HG03342 (cell line): ENCODE results near the gene PTPN2.

Source experiments
- ATAC-seq: cut with Tn5 transposase; IDR thresholded peaks from one replicate; pipeline ENCODE4 v1.9.1; 2021; ENCODE audit warnings: mild to moderate bottlenecking, moderate library complexity; ENCODE audit not compliant: unreplicated experiment

Gene PTPN2

GRCh38 chr18:12860530-12860929, 23.5 kb downstream of the PTPN2 start:
- no peak for ATAC-seq

- ATAC-seq, result no peak
Observed at GRCh38 chr18:12858991-12859390, 25.0 kb downstream of the PTPN2 start.

- ATAC-seq, result no peak
Observed at GRCh38 chr18:12857991-12858544, 26.0 kb downstream of the PTPN2 start.

DNA sequence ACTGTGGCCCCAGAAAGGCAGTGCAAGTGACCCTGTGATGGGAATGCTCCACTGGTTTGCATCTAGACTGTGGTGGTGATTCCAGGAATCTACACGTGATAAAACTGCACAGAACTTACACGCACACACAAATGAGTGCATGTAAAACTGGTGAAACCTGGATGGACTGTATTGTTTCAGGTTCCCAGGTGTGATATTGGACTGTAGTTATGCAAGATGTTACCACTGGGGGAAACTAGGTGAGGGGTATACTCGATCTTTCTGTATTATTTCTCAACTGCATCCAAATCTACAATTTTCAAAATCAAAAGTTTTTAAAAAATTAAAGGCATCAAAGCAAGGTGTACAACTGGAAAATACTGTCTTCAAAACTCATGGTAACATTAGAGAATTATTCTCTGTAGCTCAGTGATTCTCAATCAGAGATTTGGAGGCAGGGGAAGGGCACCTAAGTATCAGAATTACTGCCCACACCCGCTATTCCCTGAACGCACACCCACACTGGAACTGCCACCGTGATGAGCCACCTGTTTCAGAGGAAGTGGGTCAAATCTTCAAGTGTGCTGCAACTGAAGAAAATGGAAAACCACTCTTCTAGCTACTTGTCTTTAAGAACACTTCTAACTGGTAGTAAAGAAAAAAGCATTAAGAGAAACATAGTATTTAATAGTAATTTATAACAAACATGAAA, 26.7 kb downstream of the PTPN2 start:
- ATAC-seq, result no peak

DNA sequence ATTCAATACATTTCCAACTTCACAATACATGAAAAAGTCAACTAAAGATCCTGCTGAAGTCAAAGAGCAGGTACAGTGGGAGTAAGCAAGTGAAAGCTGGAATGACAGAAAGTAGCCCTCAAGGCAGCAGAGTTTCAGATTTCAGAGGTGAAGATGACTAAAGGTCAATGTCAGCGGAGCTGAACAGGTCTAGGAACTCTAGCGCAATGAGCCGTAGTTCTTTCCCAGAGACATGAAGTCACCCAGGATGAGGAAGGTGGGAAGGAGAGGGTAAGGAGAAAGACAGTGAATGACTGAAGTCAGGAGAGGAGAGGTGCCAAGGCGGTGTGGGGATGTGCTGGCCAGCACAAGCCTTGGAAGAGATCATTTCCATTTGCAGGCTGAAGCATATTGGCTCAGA, 28.1 kb downstream of the PTPN2 start:
- no peak for ATAC-seq

DNA sequence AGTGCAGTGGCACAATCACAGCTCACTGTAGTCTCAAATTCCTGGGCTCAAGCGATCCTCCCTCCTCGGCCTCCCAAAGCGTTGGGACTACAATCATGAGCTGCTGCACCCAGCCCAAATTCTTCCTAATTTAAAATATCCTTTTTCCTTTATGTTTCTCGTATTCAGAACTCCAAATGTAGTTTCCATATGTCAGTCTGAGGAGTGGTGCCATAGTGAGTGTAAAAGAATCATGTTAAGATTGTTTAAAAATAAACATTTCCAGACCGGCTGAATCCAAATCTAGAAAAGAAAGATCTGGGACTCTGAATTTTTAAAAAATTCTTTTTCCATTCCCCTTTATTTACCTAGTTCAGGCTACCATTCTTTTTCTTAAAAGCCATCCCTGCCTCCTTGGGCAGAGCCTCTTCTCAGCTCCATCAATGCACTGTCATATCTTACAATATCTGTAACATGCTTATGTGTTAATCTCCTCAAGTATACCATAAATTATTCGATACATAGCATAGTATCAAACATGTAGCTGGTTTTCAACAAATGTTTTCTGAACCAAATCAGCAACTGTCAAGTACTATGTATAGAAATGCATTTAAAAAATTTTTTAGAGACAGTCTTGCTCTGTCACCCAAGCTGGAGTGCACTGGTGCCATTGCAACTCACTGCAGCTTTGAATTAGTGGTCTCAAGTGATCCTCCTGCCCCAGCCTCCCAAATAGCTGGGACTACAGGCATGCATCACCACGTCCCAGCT, 31.3 kb downstream of the PTPN2 start:
- no peak for ATAC-seq

GRCh38 chr18:12851716-12852115, 32.3 kb downstream of the PTPN2 start:
- ATAC-seq, result no peak

DNA sequence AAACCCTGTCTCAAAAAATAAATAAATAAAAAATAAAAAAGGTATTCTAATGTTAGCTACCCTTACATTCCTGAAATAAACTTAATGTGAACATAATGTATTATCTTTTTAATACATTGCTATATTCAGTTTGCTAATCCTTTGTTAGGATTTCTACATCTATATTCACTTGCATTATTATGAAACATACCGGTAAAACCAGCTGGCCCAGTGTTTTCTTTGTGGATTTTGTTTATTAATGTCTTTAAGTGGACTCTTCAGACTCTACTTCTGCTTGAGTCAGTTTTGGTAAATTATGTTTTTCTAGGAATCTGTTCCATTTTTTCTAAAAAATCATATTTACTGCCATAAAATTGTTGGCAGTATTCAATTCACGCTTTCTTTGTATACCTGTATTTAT, 34.5 kb downstream of the PTPN2 start:
- no peak for ATAC-seq

DNA sequence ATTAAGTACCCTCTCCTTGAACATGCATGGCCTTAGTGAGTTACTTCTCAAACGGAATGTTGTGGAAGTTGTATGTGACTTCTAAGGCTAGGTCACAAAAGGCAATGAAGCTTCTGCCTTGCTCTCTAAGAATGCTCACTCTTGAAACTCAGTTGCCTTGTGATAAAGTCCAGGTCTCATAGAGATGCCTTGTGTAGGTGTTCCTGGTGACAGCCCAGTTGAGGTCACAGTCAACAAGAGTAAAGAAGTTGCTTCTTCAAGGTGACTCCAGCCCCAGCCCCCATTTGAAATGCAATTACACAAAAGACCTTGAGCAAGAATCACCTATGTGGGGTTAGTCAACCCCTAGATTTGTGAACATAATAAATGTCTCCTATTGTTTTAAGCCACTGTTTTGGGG, 35.6 kb downstream of the PTPN2 start:
- no peak for ATAC-seq

DNA sequence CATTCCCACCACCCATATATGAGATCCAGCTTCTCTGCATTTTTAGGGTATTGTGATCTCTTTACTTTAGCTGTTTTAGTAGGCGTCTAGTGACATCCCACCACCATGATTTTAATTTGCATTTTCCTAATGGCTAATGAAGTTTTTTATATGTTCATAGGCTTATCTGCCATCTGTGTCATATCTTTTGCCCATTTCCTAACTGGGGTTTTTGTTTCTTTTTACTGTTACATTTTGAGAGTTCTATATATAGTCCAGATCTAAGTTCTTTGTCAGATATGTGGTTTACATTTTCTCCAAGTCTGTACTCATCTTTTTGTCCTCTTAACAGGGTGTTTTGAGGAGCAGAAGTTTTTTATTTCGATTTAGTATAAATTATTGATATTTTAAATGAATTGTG, 39.6 kb downstream of the PTPN2 start:
- no peak for ATAC-seq

GRCh38 chr18:12843420-12844350, 40.4 kb downstream of the PTPN2 start:
- ATAC-seq, result no peak

- no peak for ATAC-seq
Observed at GRCh38 chr18:12842459-12843380, 41.3 kb downstream of the PTPN2 start.

- no peak for ATAC-seq
Observed at GRCh38 chr18:12841070-12841469, 43.0 kb downstream of the PTPN2 start.

DNA sequence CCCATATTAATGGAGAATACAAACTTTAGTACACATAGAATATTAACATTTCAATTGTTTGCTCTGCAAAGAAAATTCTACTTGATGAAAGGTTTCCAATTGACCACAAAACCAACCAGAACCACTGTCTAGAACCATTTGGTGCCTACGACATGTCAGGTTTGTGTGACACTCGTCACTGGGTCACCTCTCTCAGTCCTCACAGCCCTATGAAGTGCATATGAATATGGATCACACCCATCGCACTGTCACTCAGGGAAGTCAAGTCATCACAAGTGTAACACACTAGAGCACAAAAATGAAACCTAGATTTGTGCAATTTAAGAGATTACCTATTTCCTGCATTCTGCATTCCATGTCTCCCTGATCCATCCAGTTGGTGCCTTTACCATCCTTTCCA, 43.7 kb downstream of the PTPN2 start:
- ATAC-seq, result no peak

DNA sequence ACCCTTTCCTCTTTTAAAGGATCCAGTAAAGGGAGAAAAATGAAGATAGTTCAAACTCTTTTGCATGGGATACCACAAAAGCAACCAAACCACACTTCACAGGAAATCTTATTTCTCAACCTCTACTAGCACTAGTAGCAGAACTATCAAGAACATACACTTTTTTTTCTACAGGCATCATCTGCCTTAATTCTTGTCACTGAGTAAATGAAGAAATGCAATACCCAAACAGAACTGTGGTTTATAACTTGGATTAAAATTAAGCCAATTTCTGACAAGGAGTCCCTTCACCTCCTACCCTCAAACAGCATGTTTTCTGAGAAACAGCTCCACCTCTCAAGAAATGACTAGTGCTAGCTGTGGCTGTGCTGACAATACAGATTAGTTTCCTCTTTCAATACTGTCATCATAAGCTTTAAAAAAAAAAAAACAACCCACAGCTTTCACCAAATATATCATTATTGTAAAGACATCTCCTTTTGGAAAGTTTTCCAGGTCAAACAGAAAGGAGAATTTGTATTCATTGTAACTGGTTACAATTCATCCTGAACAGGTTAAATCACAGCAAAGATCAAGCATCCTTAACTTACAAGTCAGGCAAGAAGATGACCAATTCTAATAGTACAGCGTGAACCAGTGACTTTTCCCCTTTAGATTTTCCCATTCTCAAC, 44.4 kb downstream of the PTPN2 start:
- ATAC-seq, result peak; percentile 68

GRCh38 chr18:12839057-12839525, 44.9 kb downstream of the PTPN2 start:
- ATAC-seq, result peak; percentile 57

DNA sequence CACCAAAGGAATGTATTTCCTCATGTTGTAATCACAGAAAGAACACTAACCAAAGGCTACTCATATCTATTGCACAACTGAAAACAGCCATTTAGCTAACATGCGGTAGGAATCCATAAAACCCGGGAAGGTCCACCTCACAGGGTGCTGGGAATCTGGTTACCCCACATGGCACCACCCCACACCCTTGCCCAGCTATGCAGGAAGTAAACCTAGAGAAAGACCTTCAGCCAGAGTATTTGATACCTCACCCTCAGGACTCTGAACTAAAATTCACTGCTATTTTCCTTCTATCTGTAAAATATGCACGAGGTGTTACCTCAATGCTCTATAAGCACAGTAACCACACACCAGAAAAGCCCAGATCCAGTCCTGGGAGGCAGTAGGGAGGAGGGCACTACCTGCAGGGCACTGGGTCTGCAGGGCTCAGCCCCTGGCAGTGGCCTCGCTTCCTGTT, 45.8 kb downstream of the PTPN2 start:
- no peak for ATAC-seq

DNA sequence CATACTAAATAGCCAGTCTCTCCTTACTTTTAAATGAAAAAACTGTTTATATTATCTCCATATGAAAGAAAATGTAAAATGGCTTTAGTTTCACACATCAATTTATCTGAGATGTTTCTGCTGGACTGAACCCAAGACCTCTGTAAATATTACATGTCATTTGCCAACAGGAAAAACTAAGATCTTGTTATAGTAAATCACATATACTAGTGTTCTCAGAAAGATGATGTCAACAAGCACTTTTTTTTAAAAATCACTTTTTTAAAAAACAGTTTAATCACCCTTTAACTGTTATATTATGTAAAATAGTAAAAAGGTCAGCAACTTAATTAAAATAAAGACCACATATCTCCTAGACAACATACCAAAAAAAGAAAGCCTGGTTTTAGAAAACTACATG, 46.3 kb downstream of the PTPN2 start:
- no peak for ATAC-seq

GRCh38 chr18:12836551-12836950, 47.5 kb downstream of the PTPN2 start:
- ATAC-seq, result no peak
